Lower lobe of right lung (tissue), 2 donors: ENCODE data around the gene PLB1. TPM values are rescaled to one million over a fixed set of nuclear protein-coding genes. Genes with fewer than 3 reads are reported as not detected.

Experiments
- ATAC-seq, 2 donors: fragments of 200-7000 bp; cut with Tn5 transposase; one replicate each; pipeline ENCODE4 v1.9.1; 2020 to 2022; ENCODE audit warnings: mild to moderate bottlenecking in 2 of 2, moderate library complexity in 2 of 2
- DNase-seq: peaks from one replicate; pipeline ENCODE4 v3.0.0-alpha.2; 2020
- H3K27ac ChIP-seq: fragments of 200-600 bp; one replicate; pipeline ENCODE4 v1.8.0; 2022
- H3K27me3 ChIP-seq: fragments of 200-600 bp; one replicate; pipeline ENCODE4 v1.8.0; 2022; ENCODE audit warnings: low read depth
- H3K36me3 ChIP-seq: fragments of 200-600 bp; one replicate; pipeline ENCODE4 v1.8.0; 2022; ENCODE audit warnings: mild to moderate bottlenecking
- H3K4me1 ChIP-seq: fragments of 200-600 bp; one replicate; pipeline ENCODE4 v1.8.0; 2022
- H3K4me3 ChIP-seq: fragments of 200-600 bp; one replicate; pipeline ENCODE4 v1.8.0; 2022; ENCODE audit warnings: mild to moderate bottlenecking
- H3K9me3 ChIP-seq: fragments of 200-600 bp; one replicate; pipeline ENCODE4 v1.8.0; 2022
- intact Hi-C: fragments of 100-400 bp; cut with DNase I; formaldehyde crosslinking; loops from one replicate; pipeline ENCODE4 v1.11.0; 2022
- total RNA-seq: library from RNA; stranded (reverse); fragmentation: NEBNext Ultra II Directional; extraction: Animal tissue kit (Norgen Biotek cat#: 25700); gene quantifications from one replicate; pipeline ENCODE4 v1.2.1, GENCODE V29; 2021
- TF ChIP-seq, protein P1 (sequence below): fragments of 200-600 bp; IDR thresholded peaks from one replicate; pipeline ENCODE4 v1.8.0; 2022; ENCODE audit warnings: antibody characterized with exemption, mild to moderate bottlenecking
- donor health status: DM: no; HTN: yes; CAD: no; lungs with severe emphysema.

The PLB1 gene
- total RNA-seq, 1 donor from 2014 or later: 5.5 TPM

GRCh38 chr2:28512607-28512965 lies 16.7 kb downstream of the PLB1 start:
- TF ChIP-seq, protein P1, sequence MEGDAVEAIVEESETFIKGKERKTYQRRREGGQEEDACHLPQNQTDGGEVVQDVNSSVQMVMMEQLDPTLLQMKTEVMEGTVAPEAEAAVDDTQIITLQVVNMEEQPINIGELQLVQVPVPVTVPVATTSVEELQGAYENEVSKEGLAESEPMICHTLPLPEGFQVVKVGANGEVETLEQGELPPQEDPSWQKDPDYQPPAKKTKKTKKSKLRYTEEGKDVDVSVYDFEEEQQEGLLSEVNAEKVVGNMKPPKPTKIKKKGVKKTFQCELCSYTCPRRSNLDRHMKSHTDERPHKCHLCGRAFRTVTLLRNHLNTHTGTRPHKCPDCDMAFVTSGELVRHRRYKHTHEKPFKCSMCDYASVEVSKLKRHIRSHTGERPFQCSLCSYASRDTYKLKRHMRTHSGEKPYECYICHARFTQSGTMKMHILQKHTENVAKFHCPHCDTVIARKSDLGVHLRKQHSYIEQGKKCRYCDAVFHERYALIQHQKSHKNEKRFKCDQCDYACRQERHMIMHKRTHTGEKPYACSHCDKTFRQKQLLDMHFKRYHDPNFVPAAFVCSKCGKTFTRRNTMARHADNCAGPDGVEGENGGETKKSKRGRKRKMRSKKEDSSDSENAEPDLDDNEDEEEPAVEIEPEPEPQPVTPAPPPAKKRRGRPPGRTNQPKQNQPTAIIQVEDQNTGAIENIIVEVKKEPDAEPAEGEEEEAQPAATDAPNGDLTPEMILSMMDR: no peak
- no peak overlapping the region for H3K4me3 ChIP-seq
- intact Hi-C loops: no loop called here
- H3K27me3 ChIP-seq: no peaks in the 10 kb centered on the region
- ATAC-seq (no peak), DNase-seq (no peak)
- H3K9me3 ChIP-seq: no peaks in the 10 kb centered on the region
- H3K4me1 ChIP-seq: no peaks in the 10 kb centered on the region
- H3K36me3 ChIP-seq: no peaks in the 10 kb centered on the region
- H3K27ac ChIP-seq: no peak overlapping the region

DNA sequence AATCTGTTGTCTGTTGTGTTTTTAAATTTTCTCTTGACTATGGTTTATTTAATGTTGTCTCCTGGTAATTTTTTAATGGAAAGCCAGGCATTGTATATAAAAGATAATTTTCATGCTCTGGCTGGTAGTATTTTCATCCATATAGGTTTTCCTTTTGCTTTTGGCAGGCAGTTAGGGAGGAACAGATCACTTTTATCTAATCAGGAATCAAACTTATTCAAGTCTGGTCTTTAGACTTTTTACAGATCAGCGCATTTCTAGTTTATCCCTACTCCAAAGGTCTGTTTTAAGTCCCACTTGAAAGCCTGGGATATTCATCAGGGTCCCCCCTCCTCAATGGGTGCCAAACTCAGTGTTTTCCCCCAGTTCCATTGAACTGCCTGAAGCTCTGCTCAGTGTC lies 17.2 kb downstream of the PLB1 start:
- H3K27ac ChIP-seq: no peak overlapping the region
- H3K4me3 ChIP-seq: no peak overlapping the region
- DNase-seq: no peak
- intact Hi-C loops: no loop called here
- ATAC-seq: no peak
- TF ChIP-seq, protein P1: no peak
- no peaks in the 10 kb centered on the region for H3K27me3 ChIP-seq
- H3K36me3 ChIP-seq: no peaks in the 10 kb centered on the region
- H3K4me1 ChIP-seq: no peaks in the 10 kb centered on the region
- H3K9me3 ChIP-seq: no peaks in the 10 kb centered on the region

GRCh38 chr2:28515176-28515751 lies 19.4 kb downstream of the PLB1 start:
- H3K27me3 ChIP-seq: no peaks in the 10 kb centered on the region
- DNase-seq (no peak), ATAC-seq (no peak)
- no peaks in the 10 kb centered on the region for H3K4me1 ChIP-seq
- no peaks in the 10 kb centered on the region for H3K9me3 ChIP-seq
- no peak overlapping the region for H3K27ac ChIP-seq
- H3K36me3 ChIP-seq: no peaks in the 10 kb centered on the region
- intact Hi-C loops: no loop called here
- H3K4me3 ChIP-seq: no peak overlapping the region
- TF ChIP-seq, protein P1: no peak

- Histone ChIP-seq H3K27me3 (no peaks in the 10 kb centered on the region), H3K36me3 (no peaks in the 10 kb centered on the region), H3K4me1 (no peaks in the 10 kb centered on the region), H3K4me3 (no peak overlapping the region), H3K9me3 (no peaks in the 10 kb centered on the region), H3K27ac (no peak overlapping the region)
- intact Hi-C loops: no loop called here
- ATAC-seq (no peak), DNase-seq (no peak)
- TF ChIP-seq, protein P1: no peak
Measured at GRCh38 chr2:28516430-28516829, 20.6 kb downstream of the PLB1 start.

DNA sequence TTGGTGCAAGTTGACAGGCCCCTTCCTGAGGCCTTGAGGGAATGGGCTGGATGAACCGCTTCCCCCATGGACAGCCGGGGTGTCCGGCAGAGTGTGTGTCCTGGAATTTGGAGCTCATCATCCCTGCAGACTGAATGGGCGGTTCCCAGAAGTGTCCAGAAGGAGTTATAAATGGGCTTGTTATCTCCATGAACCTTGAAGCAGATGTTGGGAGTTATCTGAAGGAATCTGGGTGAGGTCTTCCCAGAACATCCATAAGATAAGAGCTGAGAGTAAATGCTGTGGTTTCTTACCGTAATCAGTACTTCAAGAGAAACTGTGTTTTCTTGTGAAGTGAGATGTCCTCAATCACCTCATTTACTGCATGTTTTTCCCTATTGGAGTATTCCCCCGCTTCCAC lies 21.1 kb downstream of the PLB1 start:
- intact Hi-C loops: no loop called here
- Histone ChIP-seq H3K27me3 (no peaks in the 10 kb centered on the region), H3K36me3 (no peaks in the 10 kb centered on the region), H3K4me3 (no peak overlapping the region), H3K4me1 (no peaks in the 10 kb centered on the region), H3K9me3 (no peaks in the 10 kb centered on the region), H3K27ac (no peak overlapping the region)
- no peak for DNase-seq
- ATAC-seq: no peak
- TF ChIP-seq, protein P1: no peak

- Histone ChIP-seq H3K4me1 (no peaks in the 10 kb centered on the region), H3K27me3 (peaks cover 10% of the 10 kb centered on the region), H3K27ac (no peak overlapping the region), H3K9me3 (no peaks in the 10 kb centered on the region), H3K4me3 (no peak overlapping the region), H3K36me3 (no peaks in the 10 kb centered on the region)
- ATAC-seq: no peak
- intact Hi-C loops: no loop called here
- no peak for DNase-seq
- TF ChIP-seq, protein P1: no peak
Measured at GRCh38 chr2:28521663-28522062, 25.8 kb downstream of the PLB1 start.
